LNCAP (cell line): ENCODE results near the gene HTR3C.

ENCODE experiments used
- TF ChIP-seq, protein P1 (sequence below): fragments of 450-650 bp; IDR thresholded peaks from 2 replicates; pipeline ENCODE4 v1.5.1; 2017; ENCODE audit warnings: mild to moderate bottlenecking

HTR3C gene

GRCh38 chr3:184011937-184012889 lies 40.6 kb upstream of the HTR3C start:
- TF ChIP-seq, protein P1, sequence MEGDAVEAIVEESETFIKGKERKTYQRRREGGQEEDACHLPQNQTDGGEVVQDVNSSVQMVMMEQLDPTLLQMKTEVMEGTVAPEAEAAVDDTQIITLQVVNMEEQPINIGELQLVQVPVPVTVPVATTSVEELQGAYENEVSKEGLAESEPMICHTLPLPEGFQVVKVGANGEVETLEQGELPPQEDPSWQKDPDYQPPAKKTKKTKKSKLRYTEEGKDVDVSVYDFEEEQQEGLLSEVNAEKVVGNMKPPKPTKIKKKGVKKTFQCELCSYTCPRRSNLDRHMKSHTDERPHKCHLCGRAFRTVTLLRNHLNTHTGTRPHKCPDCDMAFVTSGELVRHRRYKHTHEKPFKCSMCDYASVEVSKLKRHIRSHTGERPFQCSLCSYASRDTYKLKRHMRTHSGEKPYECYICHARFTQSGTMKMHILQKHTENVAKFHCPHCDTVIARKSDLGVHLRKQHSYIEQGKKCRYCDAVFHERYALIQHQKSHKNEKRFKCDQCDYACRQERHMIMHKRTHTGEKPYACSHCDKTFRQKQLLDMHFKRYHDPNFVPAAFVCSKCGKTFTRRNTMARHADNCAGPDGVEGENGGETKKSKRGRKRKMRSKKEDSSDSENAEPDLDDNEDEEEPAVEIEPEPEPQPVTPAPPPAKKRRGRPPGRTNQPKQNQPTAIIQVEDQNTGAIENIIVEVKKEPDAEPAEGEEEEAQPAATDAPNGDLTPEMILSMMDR = no peak

DNA sequence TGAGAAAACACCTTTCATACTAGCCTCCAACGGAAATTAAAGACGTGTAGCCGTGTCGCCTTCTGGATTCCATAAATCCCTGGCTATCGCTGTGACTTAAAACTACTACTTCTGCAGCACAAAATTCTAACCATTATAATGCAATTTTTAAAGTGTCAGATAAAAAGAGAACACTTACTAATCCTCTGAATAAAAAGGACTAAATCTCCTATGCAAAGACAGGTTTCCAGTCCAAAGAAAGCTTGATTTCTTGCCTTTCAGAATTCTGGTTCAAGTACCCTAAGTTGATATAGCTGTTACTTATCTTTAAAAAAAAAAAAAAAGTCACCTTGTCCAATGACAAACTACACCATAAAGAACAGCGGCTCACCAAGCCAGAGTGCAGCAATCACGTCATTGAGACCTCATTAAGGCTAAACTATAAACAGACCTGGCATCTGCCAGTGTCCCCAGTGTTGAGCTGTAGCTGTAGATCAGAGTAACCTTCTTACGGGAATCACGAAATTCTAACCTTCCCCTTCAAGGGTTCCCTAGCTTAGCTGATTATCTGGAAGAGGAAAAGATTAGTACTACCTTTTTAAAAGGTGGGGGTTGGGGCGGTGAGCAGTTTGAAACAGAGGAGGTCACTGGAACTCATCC lies 37.3 kb upstream of the HTR3C start:
- TF ChIP-seq, protein P1 = no peak

DNA sequence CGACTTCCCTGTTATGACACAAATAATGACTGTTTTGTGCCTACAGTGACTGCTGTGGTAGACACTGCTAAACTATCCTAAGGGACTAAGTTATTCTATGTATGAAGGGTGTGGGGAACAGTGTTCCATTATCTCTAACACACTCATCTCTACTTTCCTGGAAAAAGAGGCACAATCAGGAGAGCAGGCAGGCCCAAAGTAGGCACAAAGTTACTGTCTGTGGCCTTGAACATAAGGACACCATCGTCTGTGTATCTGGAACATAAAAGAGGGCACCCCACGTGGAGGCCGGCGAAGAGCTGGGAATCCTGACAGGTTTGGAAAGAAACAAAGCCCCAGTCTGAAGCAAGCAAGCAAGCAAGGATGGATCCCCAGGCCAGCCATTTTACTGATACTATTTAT lies 36.7 kb upstream of the HTR3C start:
- TF ChIP-seq, protein P1 = no peak

GRCh38 chr3:184016811-184017671 lies 35.8 kb upstream of the HTR3C start:
- TF ChIP-seq, protein P1 = peak; percentile 99

GRCh38 chr3:184017672-184018423 lies 35.0 kb upstream of the HTR3C start, which contains the start of gene ABCC5:
Gene ABCC5, minus strand, starts transcription at chr3:184017884. Its CDS starts 3,492 bp downstream, at chr3:184014392.
- TF ChIP-seq, protein P1 = peak; percentile 66

DNA sequence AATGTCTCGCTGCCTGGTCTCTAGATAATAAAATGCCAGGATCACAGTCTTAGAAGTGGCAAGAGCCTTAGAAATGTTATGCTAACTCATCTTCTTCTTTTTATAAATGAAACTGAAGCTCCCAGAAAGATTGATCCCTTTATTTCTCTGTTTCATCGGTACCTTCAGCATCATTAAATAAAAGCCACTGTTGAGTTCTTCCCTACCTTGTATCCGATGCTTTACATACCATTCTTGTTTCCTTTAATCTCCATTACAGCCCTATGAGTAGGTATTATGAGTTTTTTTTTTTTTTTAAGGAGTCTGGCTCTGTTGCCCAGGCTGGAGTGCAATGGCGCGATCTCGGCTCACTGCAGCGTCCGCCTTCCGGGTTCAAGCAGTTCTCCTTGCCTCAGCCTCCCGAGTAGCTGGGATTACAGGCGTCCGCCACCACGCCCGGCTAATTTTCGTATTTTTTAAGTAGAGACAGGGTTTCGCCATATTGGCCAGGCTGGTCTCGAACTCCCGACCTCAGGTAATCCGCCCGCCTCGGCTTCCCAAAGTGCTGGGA lies 34.3 kb upstream of the HTR3C start:
- TF ChIP-seq, protein P1 = no peak
